Esophagus muscularis mucosa (tissue), 4 donors: ENCODE data around the gene PRTN3. TPM values are rescaled to one million over a fixed set of nuclear protein-coding genes. Genes with fewer than 3 reads are reported as not detected.

Experiments
- DNase-seq: peaks from one replicate; pipeline ENCODE4 v3.0.0-alpha.2; 2017; ENCODE audit errors: extremely low spot score
- H3K27ac ChIP-seq, 4 donors: fragments of 200-600 bp; sonication (generic); replicated peaks in 1 of 4; 1 replicate in 3 of 4; 2 replicates in 1 of 4; pipeline ENCODE4 v1.5.1; 2016 to 2019; ENCODE audit warnings: mild to moderate bottlenecking in 1 of 4
- H3K27me3 ChIP-seq, 4 donors: fragments of 200-600 bp; sonication (generic); one replicate each; pipeline versions ENCODE4 v1.5.1 to v1.6.0; 2016 to 2019
- H3K36me3 ChIP-seq, 4 donors: fragments of 200-600 bp; sonication (generic); one replicate each; pipeline ENCODE4 v1.5.1; 2016 to 2019
- H3K4me1 ChIP-seq, 4 donors: fragments of 200-600 bp; sonication (generic); one replicate each; pipeline ENCODE4 v1.5.1; 2016 to 2019
- H3K4me3 ChIP-seq, 4 donors: fragments of 200-600 bp; sonication (generic); 1 replicate in 2 of 4; 2 replicates in 2 of 4; pipeline ENCODE4 v1.5.1; 2016 to 2019; ENCODE audit warnings: mild to moderate bottlenecking in 4 of 4, moderate library complexity in 1 of 4
- H3K9me3 ChIP-seq, 4 donors: fragments of 200-600 bp; sonication (generic); 1 replicate in 3 of 4; 2 replicates in 1 of 4; pipeline ENCODE4 v1.5.1; 2016 to 2019
- EP300 ChIP-seq: sonication (generic); formaldehyde crosslinking; IDR thresholded peaks from one replicate; pipeline ENCODE4 v1.6.1; 2017; ENCODE audit warnings: antibody characterized with exemption
- POLR2A ChIP-seq: fragments of 450-650 bp; IDR thresholded peaks from one replicate; pipeline ENCODE4 v1.6.1; 2017; ENCODE audit warnings: antibody characterized with exemption, moderate library complexity, mild to moderate bottlenecking, low read depth
- POLR2AphosphoS5 ChIP-seq, 2 donors: sonication (generic); formaldehyde crosslinking; IDR thresholded peaks; one replicate each; pipeline ENCODE4 v1.6.1; 2017; ENCODE audit warnings: antibody characterized with exemption in 2 of 2
- WGBS: methylation state at CpG from one replicate; pipeline ENCODE4 v1.1.5; 2018; 5-methylcytosine and 5-hydroxymethylcytosine counted together
- intact Hi-C: fragments of 100-400 bp; cut with DNase I; formaldehyde crosslinking; loops from one replicate; pipeline ENCODE4 v1.15.1; 2023
- total RNA-seq, 4 donors: library from RNA; depleted of rRNA; stranded (reverse); fragments of >200 nt; gene quantifications; one replicate each; pipeline versions ENCODE4 v1.1.0 to v1.2.1, GENCODE V29; 2016
- TF ChIP-seq, protein P1 (sequence below), 3 experiments: fragments of 200-600 bp in 2 of 3; fragments of 450-650 bp in 1 of 3; sonication (generic) in 2 of 3; IDR thresholded peaks; one replicate each; pipeline ENCODE4 v1.5.1; 2017 to 2019; ENCODE audit warnings: antibody characterized with exemption in 3 of 3, mild to moderate bottlenecking in 2 of 3, moderate library complexity in 1 of 3

PRTN3 gene
- total RNA-seq, 4 donors from 2014 or later: 1.2 TPM; not detected in 3

DNA sequence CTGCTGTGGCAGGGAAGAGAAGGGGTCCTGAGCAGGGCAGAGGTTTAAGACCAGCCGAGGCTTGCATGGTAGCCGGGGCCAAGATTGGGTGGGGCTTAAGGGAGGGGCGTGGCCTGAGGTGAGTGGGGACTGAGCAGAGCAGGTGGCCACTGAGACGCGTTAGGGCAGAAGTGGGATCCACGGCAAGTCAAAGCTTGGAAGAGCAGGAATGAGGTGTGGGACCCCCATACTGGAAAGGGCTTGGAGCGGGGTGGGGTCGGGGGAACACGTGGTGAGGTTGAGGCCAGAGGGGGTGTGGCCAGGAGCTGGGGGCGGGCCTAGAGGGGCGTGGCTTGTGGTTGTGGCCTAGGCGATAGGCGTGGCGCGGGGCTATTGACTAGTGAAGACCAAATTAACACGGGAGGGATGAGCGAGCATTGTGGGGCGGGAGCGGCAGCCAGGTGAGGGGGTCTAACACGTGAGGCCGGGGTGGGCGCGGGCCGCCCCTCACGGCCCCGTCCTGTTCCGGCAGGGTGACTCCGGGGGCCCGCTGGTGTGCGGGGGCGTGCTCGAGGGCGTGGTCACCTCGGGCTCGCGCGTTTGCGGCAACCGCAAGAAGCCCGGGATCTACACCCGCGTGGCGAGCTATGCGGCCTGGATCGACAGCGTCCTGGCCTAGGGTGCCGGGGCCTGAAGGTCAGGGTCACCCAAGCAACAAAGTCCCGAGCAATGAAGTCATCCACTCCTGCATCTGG is 21.9 kb downstream of the PRTN3 start:
- H3K4me1 ChIP-seq: peaks cover 16 to 46% (median 44%) of the 10 kb centered on the region in 4 donors
- no peaks in the 10 kb centered on the region for H3K9me3 ChIP-seq
- intact Hi-C loops: loop anchor here (5.0 to 10.0 kb wide), 3 partner anchors 58 to 195 kb away; partner anchors contain the start of gene WDR18
- H3K27ac ChIP-seq: no peak overlapping the region
- peak overlapping the region in 3 of 4 donors; percentile 14 to 30 (median 17) for H3K4me3 ChIP-seq
- WGBS: 21% methylated on average over 27 of the region's 48 CpGs
- no peak for DNase-seq
- peaks cover 0 to 56% (median 29%) of the 10 kb centered on the region in 4 donors for H3K27me3 ChIP-seq
- no peak for TF ChIP-seq POLR2AphosphoS5 (IDR thresholded peaks at IDR 0.05)
- TF ChIP-seq POLR2A: no peak
- TF ChIP-seq EP300: no peak
- TF ChIP-seq, protein P1, sequence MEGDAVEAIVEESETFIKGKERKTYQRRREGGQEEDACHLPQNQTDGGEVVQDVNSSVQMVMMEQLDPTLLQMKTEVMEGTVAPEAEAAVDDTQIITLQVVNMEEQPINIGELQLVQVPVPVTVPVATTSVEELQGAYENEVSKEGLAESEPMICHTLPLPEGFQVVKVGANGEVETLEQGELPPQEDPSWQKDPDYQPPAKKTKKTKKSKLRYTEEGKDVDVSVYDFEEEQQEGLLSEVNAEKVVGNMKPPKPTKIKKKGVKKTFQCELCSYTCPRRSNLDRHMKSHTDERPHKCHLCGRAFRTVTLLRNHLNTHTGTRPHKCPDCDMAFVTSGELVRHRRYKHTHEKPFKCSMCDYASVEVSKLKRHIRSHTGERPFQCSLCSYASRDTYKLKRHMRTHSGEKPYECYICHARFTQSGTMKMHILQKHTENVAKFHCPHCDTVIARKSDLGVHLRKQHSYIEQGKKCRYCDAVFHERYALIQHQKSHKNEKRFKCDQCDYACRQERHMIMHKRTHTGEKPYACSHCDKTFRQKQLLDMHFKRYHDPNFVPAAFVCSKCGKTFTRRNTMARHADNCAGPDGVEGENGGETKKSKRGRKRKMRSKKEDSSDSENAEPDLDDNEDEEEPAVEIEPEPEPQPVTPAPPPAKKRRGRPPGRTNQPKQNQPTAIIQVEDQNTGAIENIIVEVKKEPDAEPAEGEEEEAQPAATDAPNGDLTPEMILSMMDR (IDR thresholded peaks at IDR 0.05): no peak
- peaks cover 3 to 6% (median 6%) of the 10 kb centered on the region in 4 donors for H3K36me3 ChIP-seq

DNA sequence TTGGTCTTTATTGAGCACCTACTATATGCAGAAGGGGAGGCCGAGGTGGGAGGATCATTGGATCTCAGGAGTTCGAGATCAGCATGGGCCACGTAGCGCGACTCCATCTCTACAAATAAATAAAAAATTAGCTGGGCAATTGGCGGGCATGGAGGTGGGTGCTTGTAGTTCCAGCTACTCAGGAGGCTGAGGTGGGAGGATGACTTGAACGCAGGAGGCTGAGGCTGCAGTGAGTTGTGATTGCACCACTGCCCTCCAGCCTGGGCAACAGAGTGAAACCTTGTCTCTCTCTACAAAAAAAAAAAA is 22.5 kb downstream of the PRTN3 start:
- DNase-seq: no peak
- TF ChIP-seq EP300: no peak
- no peak for TF ChIP-seq POLR2AphosphoS5 (IDR thresholded peaks at IDR 0.05)
- TF ChIP-seq, protein P1 (IDR thresholded peaks at IDR 0.05): no peak
- H3K4me3 ChIP-seq: peak overlapping the region in 2 of 4 donors; percentile 19 to 23
- WGBS: 68% methylated on average over 7 of the region's 7 CpGs
- peak overlapping the region in 2 of 4 donors; percentile 26 to 36 for H3K27ac ChIP-seq
- H3K36me3 ChIP-seq: peaks cover 6 to 11% (median 11%) of the 10 kb centered on the region in 4 donors
- peaks cover 16 to 47% (median 46%) of the 10 kb centered on the region in 4 donors for H3K4me1 ChIP-seq
- H3K9me3 ChIP-seq: no peaks in the 10 kb centered on the region
- H3K27me3 ChIP-seq: peaks cover 0 to 51% (median 28%) of the 10 kb centered on the region in 4 donors
- intact Hi-C loops: loop anchor here (5.0 to 10.0 kb wide), 3 partner anchors 58 to 196 kb away; partner anchors contain the start of gene WDR18

DNA sequence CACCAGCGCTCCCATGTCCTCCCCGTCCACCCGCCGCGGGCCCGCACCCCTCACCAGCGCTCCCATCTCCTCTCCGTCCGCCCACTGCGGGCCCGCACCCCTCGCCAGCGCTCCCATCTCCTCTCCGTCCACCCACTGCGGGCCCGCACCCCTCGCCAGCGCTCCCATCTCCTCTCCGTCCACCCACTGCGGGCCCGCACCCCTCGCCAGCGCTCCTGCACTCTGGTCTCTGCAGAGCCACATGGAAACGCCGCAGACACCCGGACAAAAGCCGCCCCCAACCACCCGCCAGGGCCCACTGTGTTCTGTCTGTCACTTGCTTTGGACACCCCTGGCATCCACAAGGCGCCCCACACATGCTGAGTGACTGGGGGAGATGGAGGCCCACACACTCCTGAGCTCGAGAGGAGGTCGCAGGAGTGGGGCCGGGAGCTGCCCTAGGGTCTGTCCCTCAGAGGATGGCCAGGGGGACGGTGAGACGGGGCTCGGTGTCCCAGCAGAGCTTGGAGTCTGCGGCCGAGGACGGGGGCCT is 26.0 kb downstream of the PRTN3 start:
- 83% methylated on average over 30 of the region's 38 CpGs for WGBS
- no peak overlapping the region for H3K27ac ChIP-seq
- H3K4me3 ChIP-seq: no peak overlapping the region
- intact Hi-C loops: loop anchor here (10.0 kb wide), 1 partner anchor 62 kb away; no protein-coding TSS in a partner anchor
- H3K36me3 ChIP-seq: peaks cover 6 to 44% (median 39%) of the 10 kb centered on the region in 4 donors
- H3K4me1 ChIP-seq: peaks cover 20 to 52% (median 47%) of the 10 kb centered on the region in 4 donors
- no peak for DNase-seq
- TF ChIP-seq POLR2AphosphoS5 (IDR thresholded peaks at IDR 0.05) (no peak), POLR2A (no peak), EP300 (no peak)
- TF ChIP-seq, protein P1 (IDR thresholded peaks at IDR 0.05): no peak
- peaks cover 0 to 15% (median 2%) of the 10 kb centered on the region in 4 donors for H3K27me3 ChIP-seq
- no peaks in the 10 kb centered on the region for H3K9me3 ChIP-seq

DNA sequence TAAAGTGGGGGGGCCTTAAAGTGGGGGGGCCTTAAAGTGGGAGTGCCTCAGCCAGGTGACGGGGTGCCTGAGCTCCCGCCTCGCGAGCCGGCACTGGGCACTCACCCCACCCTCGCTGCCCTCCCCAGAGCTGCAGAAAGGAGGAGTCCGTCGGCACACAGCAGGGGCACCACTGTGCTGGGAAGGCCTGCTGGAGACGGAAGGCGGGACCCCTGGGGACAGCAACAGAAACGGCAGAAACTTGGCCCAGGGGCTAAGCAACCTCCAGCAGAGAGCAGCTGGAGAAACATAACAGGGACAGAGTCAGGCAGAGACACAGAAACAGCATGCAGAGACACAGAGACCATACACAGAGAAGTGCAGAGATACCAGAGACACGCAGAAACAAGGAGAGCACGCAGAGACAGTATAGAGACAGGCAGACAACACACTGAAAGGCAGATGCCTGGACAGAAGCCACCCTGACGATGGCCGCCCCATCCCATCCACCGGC is 26.5 kb downstream of the PRTN3 start:
- 85% methylated on average over 8 of the region's 16 CpGs for WGBS
- H3K9me3 ChIP-seq: no peaks in the 10 kb centered on the region
- H3K4me3 ChIP-seq: no peak overlapping the region
- intact Hi-C loops: loop anchor here (10.0 kb wide), 1 partner anchor 63 kb away; no protein-coding TSS in a partner anchor
- H3K36me3 ChIP-seq: peaks cover 6 to 49% (median 42%) of the 10 kb centered on the region in 4 donors
- DNase-seq: no peak
- TF ChIP-seq POLR2AphosphoS5 (IDR thresholded peaks at IDR 0.05): no peak
- H3K27ac ChIP-seq: no peak overlapping the region
- peaks cover 0 to 10% (median 0%) of the 10 kb centered on the region in 4 donors for H3K27me3 ChIP-seq
- H3K4me1 ChIP-seq: peaks cover 24 to 52% (median 47%) of the 10 kb centered on the region in 4 donors

DNA sequence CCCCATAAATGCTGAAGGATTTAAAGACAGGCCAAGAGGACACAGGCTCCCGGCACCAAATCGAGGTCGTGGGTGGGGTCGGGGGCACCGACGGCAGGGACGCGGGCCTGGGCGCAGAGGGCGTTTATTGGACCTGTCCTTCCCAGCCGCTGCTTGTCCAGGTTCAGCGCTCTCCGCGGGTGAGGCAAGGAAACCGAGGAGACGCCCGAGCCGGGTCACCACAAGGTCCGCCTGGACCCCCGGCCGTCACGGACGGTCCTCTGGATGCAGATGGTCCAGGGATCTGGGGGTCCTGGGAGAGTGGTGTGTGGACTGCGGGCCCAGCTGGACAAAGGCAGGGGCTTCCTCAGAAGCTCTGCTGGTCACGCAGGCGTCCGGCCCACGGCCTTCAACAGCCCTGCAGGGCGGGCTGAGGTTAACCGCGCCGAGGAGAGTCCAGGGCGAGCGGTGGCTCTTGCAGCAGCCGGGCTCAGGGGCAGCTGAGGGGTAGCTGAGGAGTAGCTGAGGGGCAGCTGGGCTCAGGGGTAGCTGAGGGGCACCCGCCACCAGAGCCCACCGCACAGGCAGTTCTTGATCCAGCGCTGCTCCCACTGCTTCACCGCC is 27.2 kb downstream of the PRTN3 start:
- 91% methylated on average over 11 of the region's 39 CpGs for WGBS
- peak overlapping the region in 3 of 4 donors; percentile 76 to 86 (median 82) for H3K27ac ChIP-seq
- H3K36me3 ChIP-seq: peaks cover 6 to 53% (median 44%) of the 10 kb centered on the region in 4 donors
- peaks cover 0 to 4% (median 0%) of the 10 kb centered on the region in 4 donors for H3K27me3 ChIP-seq
- intact Hi-C loops: loop anchor here (10.0 kb wide), 1 partner anchor 63 kb away; no protein-coding TSS in a partner anchor
- H3K4me1 ChIP-seq: peaks cover 22 to 50% (median 46%) of the 10 kb centered on the region in 4 donors
- H3K9me3 ChIP-seq: no peaks in the 10 kb centered on the region
- DNase-seq: no peak
- TF ChIP-seq POLR2AphosphoS5 (IDR thresholded peaks at IDR 0.05): no peak
- TF ChIP-seq POLR2A: no peak
- TF ChIP-seq, protein P1 (IDR thresholded peaks at IDR 0.05): no peak
- no peak for TF ChIP-seq EP300
- no peak overlapping the region for H3K4me3 ChIP-seq
